Subcutaneous adipose tissue (tissue), 4 donors: Measurements from ENCODE around the gene DGKE. TPM values are rescaled to one million over a fixed set of nuclear protein-coding genes. Genes with fewer than 3 reads are reported as not detected.

Source experiments
- CTCF ChIP-seq: fragments of 450-650 bp; IDR thresholded peaks from one replicate; pipeline ENCODE4 v1.5.1; 2016; ENCODE audit warnings: low read depth, mild to moderate bottlenecking, control low read depth, antibody characterized with exemption, moderate library complexity
- total RNA-seq, 4 donors: library from RNA; depleted of rRNA; stranded (reverse); fragments of >200 nt; gene quantifications; one replicate each; pipeline ENCODE4 v1.1.0, GENCODE V29; 2016

The DGKE gene
- total RNA-seq, 4 donors from 2014 or later: 5.4 to 18.1 (median 10.5) TPM

GRCh38 chr17:56823848-56824247 lies 10.1 kb upstream of the DGKE start:
- TF ChIP-seq CTCF: no peak

GRCh38 chr17:56824503-56824902 lies 9.4 kb upstream of the DGKE start:
- TF ChIP-seq CTCF: no peak

- TF ChIP-seq CTCF: no peak
Observed at GRCh38 chr17:56826611-56827414, 7.1 kb upstream of the DGKE start.

GRCh38 chr17:56830726-56831368 lies 3.1 kb upstream of the DGKE start:
- no peak for TF ChIP-seq CTCF

- no peak for TF ChIP-seq CTCF
Observed at GRCh38 chr17:56831369-56832095, 2.4 kb upstream of the DGKE start.

GRCh38 chr17:56832446-56832845 lies 1.5 kb upstream of the DGKE start:
- no peak for TF ChIP-seq CTCF
